ENCODE data around the gene EMX2. TPM values are rescaled to one million over a fixed set of nuclear protein-coding genes. Genes with fewer than 3 reads are reported as not detected.

EMX2 gene
- total and polyA plus RNA-seq, 2 experiments from 2014 or later: not detected

DNA sequence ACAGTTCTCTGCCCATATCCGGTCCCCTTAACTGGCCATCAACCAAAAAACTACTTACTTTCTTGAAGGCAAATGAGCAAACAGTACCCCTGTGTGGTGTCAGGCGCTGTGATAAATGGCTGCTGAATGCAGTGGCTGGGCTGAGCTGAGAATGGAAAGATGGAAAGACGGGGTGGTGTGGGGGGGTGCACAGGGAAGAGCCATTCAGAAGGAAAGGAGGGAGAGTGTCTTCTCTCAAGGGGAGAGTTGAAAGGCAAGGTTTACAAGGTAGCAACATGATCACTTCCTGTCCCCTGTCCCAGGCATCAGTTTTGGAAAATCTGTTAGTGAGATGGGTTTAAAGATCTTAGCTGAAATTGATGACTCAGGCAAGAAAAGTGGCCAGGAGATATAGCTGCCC lies 22.5 kb downstream of the EMX2 start:
- no peak for DNase-seq (ENCODE audit: low spot score)
- 68% methylated on average over 3 of the region's 3 CpGs for WGBS (ENCODE audit: low lambda C conversion rate, missing lambda C conversion rate)
- Histone ChIP-seq H3K4me2 (no peak overlapping the region), H3K9me2 (replicated peaks; ENCODE audit: insufficient read depth) (no peaks in the 10 kb centered on the region), H3K4me3 (no peak overlapping the region), H3K4me1 (ENCODE audit: insufficient read depth) (no peaks in the 10 kb centered on the region), H3K27ac (no peak overlapping the region), H3K36me3 (replicated peaks; ENCODE audit: insufficient read depth, low read depth) (no peaks in the 10 kb centered on the region), H2AFZ (no peak overlapping the region), H3K9me3 (ENCODE audit: low read depth) (no peaks in the 10 kb centered on the region), H3K27me3 (peaks cover 12% of the 10 kb centered on the region), H4K20me1 (ENCODE audit: insufficient read depth, poor library complexity, severe bottlenecking) (no peaks in the 10 kb centered on the region), H3K79me2 (no peaks in the 10 kb centered on the region)
- TF ChIP-seq EZH2 (IDR thresholded peaks at IDR 0.05; ENCODE audit: borderline replicate concordance): no peak

DNA sequence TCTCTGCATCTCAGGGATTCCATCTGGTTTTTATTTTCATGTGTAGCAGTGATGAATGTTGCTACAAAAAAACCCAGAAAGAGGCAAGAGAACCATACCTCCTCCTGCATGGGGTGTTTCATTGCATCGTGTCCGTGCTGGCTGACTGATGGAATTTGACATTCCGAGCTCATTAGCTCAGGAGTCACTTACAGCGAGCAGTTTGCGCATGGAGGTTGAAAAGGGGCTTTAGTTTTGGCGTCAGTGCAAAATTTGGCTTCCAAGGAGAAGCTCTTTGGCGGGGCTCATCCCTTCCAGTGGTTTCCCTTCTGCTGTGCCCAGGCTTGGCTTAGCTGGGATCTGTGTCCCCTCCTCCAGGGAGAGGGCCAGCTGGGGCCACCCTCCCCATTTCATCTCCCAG lies 25.8 kb downstream of the EMX2 start:
- no peak for TF ChIP-seq EZH2 (IDR thresholded peaks at IDR 0.05; ENCODE audit: borderline replicate concordance)
- no peak for TF ChIP-seq EZH2phosphoT487 (IDR thresholded peaks at IDR 0.05; ENCODE audit: low read depth, severe bottlenecking, unreplicated experiment)
- TF ChIP-seq, protein P1, sequence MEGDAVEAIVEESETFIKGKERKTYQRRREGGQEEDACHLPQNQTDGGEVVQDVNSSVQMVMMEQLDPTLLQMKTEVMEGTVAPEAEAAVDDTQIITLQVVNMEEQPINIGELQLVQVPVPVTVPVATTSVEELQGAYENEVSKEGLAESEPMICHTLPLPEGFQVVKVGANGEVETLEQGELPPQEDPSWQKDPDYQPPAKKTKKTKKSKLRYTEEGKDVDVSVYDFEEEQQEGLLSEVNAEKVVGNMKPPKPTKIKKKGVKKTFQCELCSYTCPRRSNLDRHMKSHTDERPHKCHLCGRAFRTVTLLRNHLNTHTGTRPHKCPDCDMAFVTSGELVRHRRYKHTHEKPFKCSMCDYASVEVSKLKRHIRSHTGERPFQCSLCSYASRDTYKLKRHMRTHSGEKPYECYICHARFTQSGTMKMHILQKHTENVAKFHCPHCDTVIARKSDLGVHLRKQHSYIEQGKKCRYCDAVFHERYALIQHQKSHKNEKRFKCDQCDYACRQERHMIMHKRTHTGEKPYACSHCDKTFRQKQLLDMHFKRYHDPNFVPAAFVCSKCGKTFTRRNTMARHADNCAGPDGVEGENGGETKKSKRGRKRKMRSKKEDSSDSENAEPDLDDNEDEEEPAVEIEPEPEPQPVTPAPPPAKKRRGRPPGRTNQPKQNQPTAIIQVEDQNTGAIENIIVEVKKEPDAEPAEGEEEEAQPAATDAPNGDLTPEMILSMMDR (IDR thresholded peaks at IDR 0.05; ENCODE audit: poor library complexity): no peak
- peaks cover 21% of the 10 kb centered on the region for H3K27me3 ChIP-seq
- H3K36me3 ChIP-seq (replicated peaks; ENCODE audit: insufficient read depth, low read depth): no peaks in the 10 kb centered on the region
- no peaks in the 10 kb centered on the region for H4K20me1 ChIP-seq (ENCODE audit: insufficient read depth, poor library complexity, severe bottlenecking)
- no peaks in the 10 kb centered on the region for H3K79me2 ChIP-seq
- no peak overlapping the region for H3K27ac ChIP-seq
- DNase-seq (ENCODE audit: low spot score): no peak
- no peak overlapping the region for H3K4me2 ChIP-seq
- no peak overlapping the region for H2AFZ ChIP-seq
- no peaks in the 10 kb centered on the region for H3K4me1 ChIP-seq (ENCODE audit: insufficient read depth)
- H3K4me3 ChIP-seq: no peak overlapping the region
- H3K9me2 ChIP-seq (replicated peaks; ENCODE audit: insufficient read depth): no peaks in the 10 kb centered on the region
- H3K9me3 ChIP-seq (ENCODE audit: low read depth): no peaks in the 10 kb centered on the region
- WGBS (ENCODE audit: low lambda C conversion rate, missing lambda C conversion rate): 73% methylated on average over 7 of the region's 7 CpGs

DNA sequence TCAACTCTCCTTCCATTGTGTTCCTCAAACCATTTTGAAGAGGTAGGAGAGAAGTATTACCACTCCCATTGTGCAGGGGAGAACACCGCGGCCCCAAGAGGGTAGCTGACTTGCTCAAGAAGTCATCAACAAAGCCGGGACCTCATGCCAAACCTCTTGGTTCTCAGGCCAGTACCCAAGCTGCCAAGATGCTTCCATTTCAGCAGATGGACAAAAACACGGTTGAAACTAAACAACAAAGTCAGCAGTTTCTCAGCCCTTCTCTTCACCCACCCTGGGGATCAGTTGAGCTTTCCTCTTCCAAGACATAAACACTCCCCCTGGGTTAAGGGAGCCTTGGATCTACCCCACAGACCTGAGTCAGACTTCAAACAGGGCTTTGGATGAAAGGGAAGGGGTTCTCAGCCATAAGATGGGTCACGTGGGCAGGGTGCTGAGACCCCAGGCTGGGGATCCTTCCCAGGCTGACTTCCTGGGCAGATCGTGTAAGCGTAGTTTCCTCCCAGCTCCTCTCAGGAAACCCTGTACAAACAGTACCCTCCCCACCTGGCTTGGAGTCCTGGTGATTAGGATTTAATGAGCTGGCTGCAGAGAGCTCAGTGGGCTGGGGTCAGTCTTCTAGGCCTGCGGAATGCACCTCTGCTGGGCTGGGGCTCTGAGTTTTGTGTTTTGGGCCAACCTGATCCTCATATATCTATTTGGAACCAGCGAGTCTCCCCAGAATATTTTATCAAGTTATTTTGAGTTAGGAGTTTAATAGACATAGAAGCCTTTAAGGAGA lies 27.3 kb downstream of the EMX2 start:
- Histone ChIP-seq H4K20me1 (ENCODE audit: insufficient read depth, poor library complexity, severe bottlenecking) (no peaks in the 10 kb centered on the region), H3K4me3 (no peak overlapping the region), H2AFZ (no peak overlapping the region), H3K27ac (no peak overlapping the region), H3K4me2 (no peak overlapping the region), H3K4me1 (ENCODE audit: insufficient read depth) (no peaks in the 10 kb centered on the region), H3K27me3 (peaks cover 21% of the 10 kb centered on the region), H3K79me2 (no peaks in the 10 kb centered on the region), H3K36me3 (replicated peaks; ENCODE audit: insufficient read depth, low read depth) (no peaks in the 10 kb centered on the region), H3K9me3 (ENCODE audit: low read depth) (no peaks in the 10 kb centered on the region), H3K9me2 (replicated peaks; ENCODE audit: insufficient read depth) (no peaks in the 10 kb centered on the region)
- TF ChIP-seq, protein P1 (IDR thresholded peaks at IDR 0.05; ENCODE audit: poor library complexity): no peak
- no peak for TF ChIP-seq EZH2 (IDR thresholded peaks at IDR 0.05; ENCODE audit: borderline replicate concordance)
- no peak for TF ChIP-seq EZH2phosphoT487 (IDR thresholded peaks at IDR 0.05; ENCODE audit: low read depth, severe bottlenecking, unreplicated experiment)
- WGBS (ENCODE audit: low lambda C conversion rate, missing lambda C conversion rate): 60% methylated on average over 9 of the region's 9 CpGs
- DNase-seq (ENCODE audit: low spot score): no peak

DNA sequence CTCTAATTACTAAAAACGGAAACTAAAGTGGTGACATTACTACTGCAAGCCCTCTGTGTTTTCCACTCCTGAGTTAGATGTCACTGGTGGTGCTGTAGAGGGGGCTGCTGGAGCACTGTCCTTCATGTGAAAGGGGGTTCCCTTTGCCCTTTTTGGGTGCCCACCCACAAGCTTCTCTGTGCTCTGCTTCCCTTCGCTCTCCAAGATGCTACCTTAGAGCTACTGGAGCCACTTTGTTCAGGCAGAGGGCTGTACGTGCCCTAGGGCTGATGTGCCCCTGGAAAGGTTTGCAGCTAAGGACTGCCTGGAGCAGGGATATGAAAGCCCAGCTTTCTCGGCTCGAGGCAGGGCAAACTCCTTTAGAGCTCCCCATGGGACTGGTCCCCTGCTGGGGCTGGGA lies 28.3 kb downstream of the EMX2 start:
- 60% methylated on average over 4 of the region's 5 CpGs for WGBS (ENCODE audit: low lambda C conversion rate, missing lambda C conversion rate)
- H3K27ac ChIP-seq: no peak overlapping the region
- TF ChIP-seq EZH2 (IDR thresholded peaks at IDR 0.05; ENCODE audit: borderline replicate concordance) (no peak), EZH2phosphoT487 (IDR thresholded peaks at IDR 0.05; ENCODE audit: low read depth, severe bottlenecking, unreplicated experiment) (no peak)
- TF ChIP-seq, protein P1 (IDR thresholded peaks at IDR 0.05; ENCODE audit: poor library complexity): no peak
- H2AFZ ChIP-seq: no peak overlapping the region
- no peaks in the 10 kb centered on the region for H3K79me2 ChIP-seq
- DNase-seq (ENCODE audit: low spot score): no peak
- H3K9me2 ChIP-seq (replicated peaks; ENCODE audit: insufficient read depth): no peaks in the 10 kb centered on the region
- no peaks in the 10 kb centered on the region for H3K4me1 ChIP-seq (ENCODE audit: insufficient read depth)
- no peak overlapping the region for H3K4me3 ChIP-seq
- peaks cover 32% of the 10 kb centered on the region for H3K27me3 ChIP-seq
- no peaks in the 10 kb centered on the region for H4K20me1 ChIP-seq (ENCODE audit: insufficient read depth, poor library complexity, severe bottlenecking)
- no peaks in the 10 kb centered on the region for H3K36me3 ChIP-seq (replicated peaks; ENCODE audit: insufficient read depth, low read depth)
- H3K9me3 ChIP-seq (ENCODE audit: low read depth): no peaks in the 10 kb centered on the region
- no peak overlapping the region for H3K4me2 ChIP-seq

Data from hepatocyte (in vitro differentiated cells).